Neural progenitor cell (in vitro differentiated cells): ENCODE data around the gene APOL5. TPM values are rescaled to one million over a fixed set of nuclear protein-coding genes. Genes with fewer than 3 reads are reported as not detected.

Source experiments
- DNase-seq: peaks from one replicate; pipeline ENCODE4 v3.0.0-alpha.2; 2016; ENCODE audit warnings: low spot score
- H2AFZ ChIP-seq: fragments of 200-600 bp; sonication (generic); replicated peaks from 2 replicates; pipeline ENCODE4 v1.6.1; 2016; ENCODE audit warnings: antibody characterized with exemption
- H3F3A ChIP-seq: fragments of 200-600 bp; sonication (generic); 2 replicates; pipeline ENCODE4 v1.6.1; 2016; ENCODE audit warnings: antibody characterized with exemption, low read depth
- H3K27ac ChIP-seq: fragments of 200-600 bp; sonication (generic); 2 replicates; pipeline ENCODE4 v1.5.1; 2016; ENCODE audit warnings: mild to moderate bottlenecking
- H3K27me3 ChIP-seq: fragments of 200-600 bp; sonication (generic); 2 replicates; pipeline ENCODE4 v1.6.1; 2016; ENCODE audit warnings: mild to moderate bottlenecking, moderate library complexity
- H3K36me3 ChIP-seq: fragments of 200-600 bp; sonication (generic); 2 replicates; pipeline ENCODE4 v1.5.1; 2016
- H3K4me1 ChIP-seq: fragments of 200-600 bp; sonication (generic); 2 replicates; pipeline ENCODE4 v1.6.1; 2016; ENCODE audit warnings: mixed run types
- H3K4me2 ChIP-seq: fragments of 200-600 bp; sonication (generic); 2 replicates; pipeline ENCODE4 v1.6.1; 2016
- H3K4me3 ChIP-seq: fragments of 200-600 bp; sonication (generic); 2 replicates; pipeline ENCODE4 v1.5.1; 2016
- H3K79me2 ChIP-seq: fragments of 200-600 bp; sonication (generic); 2 replicates; pipeline ENCODE4 v1.6.1; 2016; ENCODE audit warnings: low read depth
- H3K9ac ChIP-seq: fragments of 200-600 bp; sonication (generic); 2 replicates; pipeline ENCODE4 v1.6.1; 2016
- H3K9me3 ChIP-seq: fragments of 200-600 bp; sonication (generic); 2 replicates; pipeline ENCODE4 v1.5.1; 2016; ENCODE audit warnings: low read depth
- H4K20me1 ChIP-seq: fragments of 200-600 bp; sonication (generic); 2 replicates; pipeline ENCODE4 v1.6.1; 2016; ENCODE audit warnings: low read depth
- H3K27ac Mint-ChIP-seq: 3 replicates; pipeline ENCODE4 v1.8.0; 2021; ENCODE audit warnings: mixed read lengths
- H3K27me3 Mint-ChIP-seq: 2 replicates; pipeline ENCODE4 v1.8.0; 2022; ENCODE audit warnings: low read depth, mild to moderate bottlenecking, inconsistent platforms, moderate library complexity, mixed read lengths; ENCODE audit not compliant: insufficient read depth
- H3K36me3 Mint-ChIP-seq: 3 replicates; pipeline ENCODE4 v1.8.0; 2021; ENCODE audit warnings: mixed read lengths
- H3K4me1 Mint-ChIP-seq: 3 replicates; pipeline ENCODE4 v1.8.0; 2021; ENCODE audit warnings: mixed read lengths
- H3K4me3 Mint-ChIP-seq: 3 replicates; pipeline ENCODE4 v1.8.0; 2021; ENCODE audit warnings: mild to moderate bottlenecking, moderate library complexity, mixed read lengths
- H3K9me3 Mint-ChIP-seq: 3 replicates; pipeline ENCODE4 v1.8.0; 2020; ENCODE audit warnings: mixed read lengths
- EZH2 ChIP-seq: fragments of 200-600 bp; sonication (generic); IDR thresholded peaks from 2 replicates; pipeline ENCODE4 v1.6.1; 2017; ENCODE audit warnings: antibody characterized with exemption, mild to moderate bottlenecking, moderate library complexity
- EZH2phosphoT487 ChIP-seq: fragments of 200-600 bp; sonication (generic); IDR thresholded peaks from 2 replicates; pipeline ENCODE4 v1.6.1; 2017; ENCODE audit warnings: antibody characterized with exemption
- total RNA-seq: library from RNA; depleted of rRNA; stranded (reverse); fragments of >200 nt; gene quantifications from 2 replicates; pipeline ENCODE4 v1.2.3, GENCODE V29; 2015; ENCODE audit warnings: low replicate concordance
- TF ChIP-seq, protein P1 (sequence below): fragments of 200-600 bp; sonication (generic); IDR thresholded peaks from 2 replicates; pipeline ENCODE4 v1.5.1; 2017; ENCODE audit warnings: antibody characterized with exemption, mild to moderate bottlenecking

Gene APOL5
- total RNA-seq, 1 donor from 2014 or later = not detected

DNA sequence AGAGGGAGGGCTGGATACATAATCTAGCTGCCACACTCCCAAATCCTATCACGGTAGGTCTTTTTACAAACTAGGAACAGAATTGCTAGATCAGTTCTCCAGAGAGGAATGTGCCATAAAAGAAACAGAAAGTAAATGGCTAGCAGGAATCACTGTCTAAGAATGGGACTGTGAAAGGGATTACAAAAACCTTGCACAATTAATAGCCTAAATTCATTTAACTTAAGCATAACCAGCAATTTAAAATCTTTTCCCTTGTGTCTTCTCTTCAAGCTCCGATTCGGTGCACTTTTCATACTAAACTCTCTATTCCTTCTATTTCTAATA lies 35.2 kb downstream of the APOL5 start:
- no peaks in the 10 kb centered on the region for H3K79me2 ChIP-seq
- peaks cover 37% of the 10 kb centered on the region for H3F3A ChIP-seq
- peak overlapping the region; percentile 2 for H3K4me3 ChIP-seq
- peaks cover 27% of the 10 kb centered on the region for H4K20me1 ChIP-seq
- no peak overlapping the region for H2AFZ ChIP-seq
- no peak for DNase-seq
- H3K27me3 ChIP-seq = no peaks in the 10 kb centered on the region
- H3K36me3 ChIP-seq = peaks cover 1% of the 10 kb centered on the region
- no peaks in the 10 kb centered on the region for H3K9me3 ChIP-seq
- H3K27me3 Mint-ChIP-seq = no peaks in the 10 kb centered on the region
- H3K4me1 ChIP-seq = peaks cover 60% of the 10 kb centered on the region
- peaks cover 16% of the 10 kb centered on the region for H3K36me3 Mint-ChIP-seq
- TF ChIP-seq EZH2 (no peak), EZH2phosphoT487 (no peak)
- TF ChIP-seq, protein P1, sequence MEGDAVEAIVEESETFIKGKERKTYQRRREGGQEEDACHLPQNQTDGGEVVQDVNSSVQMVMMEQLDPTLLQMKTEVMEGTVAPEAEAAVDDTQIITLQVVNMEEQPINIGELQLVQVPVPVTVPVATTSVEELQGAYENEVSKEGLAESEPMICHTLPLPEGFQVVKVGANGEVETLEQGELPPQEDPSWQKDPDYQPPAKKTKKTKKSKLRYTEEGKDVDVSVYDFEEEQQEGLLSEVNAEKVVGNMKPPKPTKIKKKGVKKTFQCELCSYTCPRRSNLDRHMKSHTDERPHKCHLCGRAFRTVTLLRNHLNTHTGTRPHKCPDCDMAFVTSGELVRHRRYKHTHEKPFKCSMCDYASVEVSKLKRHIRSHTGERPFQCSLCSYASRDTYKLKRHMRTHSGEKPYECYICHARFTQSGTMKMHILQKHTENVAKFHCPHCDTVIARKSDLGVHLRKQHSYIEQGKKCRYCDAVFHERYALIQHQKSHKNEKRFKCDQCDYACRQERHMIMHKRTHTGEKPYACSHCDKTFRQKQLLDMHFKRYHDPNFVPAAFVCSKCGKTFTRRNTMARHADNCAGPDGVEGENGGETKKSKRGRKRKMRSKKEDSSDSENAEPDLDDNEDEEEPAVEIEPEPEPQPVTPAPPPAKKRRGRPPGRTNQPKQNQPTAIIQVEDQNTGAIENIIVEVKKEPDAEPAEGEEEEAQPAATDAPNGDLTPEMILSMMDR = no peak
- no peaks in the 10 kb centered on the region for H3K9me3 Mint-ChIP-seq
- no peak overlapping the region for H3K9ac ChIP-seq
- no peak overlapping the region for H3K27ac Mint-ChIP-seq
- H3K4me1 Mint-ChIP-seq = peaks cover 26% of the 10 kb centered on the region
- H3K27ac ChIP-seq = peak overlapping the region; percentile 80
- H3K4me2 ChIP-seq = peak overlapping the region; percentile 71
- H3K4me3 Mint-ChIP-seq = no peak overlapping the region

DNA sequence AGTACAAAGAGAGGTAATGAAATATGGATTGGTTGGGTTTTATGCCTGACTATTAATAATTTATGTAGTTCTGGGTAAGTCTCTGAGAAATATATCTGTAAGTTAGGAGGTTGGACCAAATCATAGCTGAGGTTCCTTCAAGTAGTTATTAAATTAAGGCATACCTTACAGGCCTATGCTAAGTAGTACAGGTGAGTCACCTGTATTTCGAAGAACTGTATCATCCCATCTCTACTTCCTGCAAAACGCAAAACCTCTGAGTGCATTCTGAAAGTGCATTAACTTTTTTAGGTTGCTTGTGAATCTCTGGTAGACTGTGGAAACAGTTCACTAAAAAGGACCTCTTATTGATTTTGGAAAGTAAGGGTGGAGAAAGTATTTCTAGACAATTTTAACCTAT lies 37.1 kb downstream of the APOL5 start:
- no peak overlapping the region for H3K27ac ChIP-seq
- peaks cover 20% of the 10 kb centered on the region for H3K4me1 Mint-ChIP-seq

DNA sequence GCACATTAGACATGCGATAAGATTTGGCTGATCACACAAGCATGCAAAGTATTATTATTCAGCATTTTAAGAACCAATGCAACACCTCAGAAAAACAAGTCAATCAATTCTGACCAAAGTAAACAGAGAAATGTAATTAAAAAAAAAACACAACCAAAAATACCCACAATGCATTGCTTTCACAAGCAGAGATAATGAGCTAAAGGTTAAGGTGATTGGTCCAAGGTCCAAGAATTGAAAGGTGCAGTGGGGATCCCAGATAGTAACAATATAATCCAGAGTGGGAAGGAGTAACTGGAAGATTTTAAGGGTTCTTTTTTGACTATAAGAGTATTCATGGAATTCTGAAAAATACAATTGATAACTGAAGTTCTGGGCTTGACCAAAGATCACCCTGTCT lies 39.0 kb downstream of the APOL5 start:
- H3K36me3 ChIP-seq = peaks cover 8% of the 10 kb centered on the region
- Mint-ChIP-seq H3K27me3 (no peaks in the 10 kb centered on the region), H3K27ac (no peak overlapping the region), H3K4me1 (peaks cover 18% of the 10 kb centered on the region), H3K36me3 (peaks cover 35% of the 10 kb centered on the region), H3K9me3 (no peaks in the 10 kb centered on the region), H3K4me3 (no peak overlapping the region)
- no peak overlapping the region for H2AFZ ChIP-seq
- peaks cover 31% of the 10 kb centered on the region for H3K4me1 ChIP-seq
- DNase-seq = no peak
- no peak overlapping the region for H3K9ac ChIP-seq
- H4K20me1 ChIP-seq = peaks cover 25% of the 10 kb centered on the region
- TF ChIP-seq, protein P1 = no peak
- TF ChIP-seq EZH2phosphoT487 (no peak), EZH2 (no peak)
- H3K4me3 ChIP-seq = no peak overlapping the region
- no peak overlapping the region for H3K4me2 ChIP-seq
- no peak overlapping the region for H3K27ac ChIP-seq
- H3K79me2 ChIP-seq = no peaks in the 10 kb centered on the region
- H3K27me3 ChIP-seq = no peaks in the 10 kb centered on the region
- H3K9me3 ChIP-seq = no peaks in the 10 kb centered on the region
- H3F3A ChIP-seq = peaks cover 29% of the 10 kb centered on the region

More for the DNA sequence above, 37.1 kb downstream of the APOL5 start:
- Histone ChIP-seq H3F3A (peaks cover 29% of the 10 kb centered on the region), H3K27me3 (no peaks in the 10 kb centered on the region), H3K9ac (no peak overlapping the region), H3K9me3 (no peaks in the 10 kb centered on the region), H3K4me2 (no peak overlapping the region), H3K4me1 (peaks cover 51% of the 10 kb centered on the region), H3K79me2 (no peaks in the 10 kb centered on the region), H3K36me3 (peaks cover 8% of the 10 kb centered on the region), H3K4me3 (no peak overlapping the region), H4K20me1 (peaks cover 29% of the 10 kb centered on the region), H2AFZ (no peak overlapping the region)
- H3K27me3 Mint-ChIP-seq = no peaks in the 10 kb centered on the region
- no peak for DNase-seq
- peaks cover 25% of the 10 kb centered on the region for H3K36me3 Mint-ChIP-seq
- H3K4me3 Mint-ChIP-seq = no peak overlapping the region
- no peaks in the 10 kb centered on the region for H3K9me3 Mint-ChIP-seq
- H3K27ac Mint-ChIP-seq = no peak overlapping the region
- no peak for TF ChIP-seq EZH2phosphoT487
- TF ChIP-seq, protein P1 = no peak
- TF ChIP-seq EZH2 = no peak
